ENCODE measurements around the gene TBC1D10A.

The TBC1D10A gene

DNA sequence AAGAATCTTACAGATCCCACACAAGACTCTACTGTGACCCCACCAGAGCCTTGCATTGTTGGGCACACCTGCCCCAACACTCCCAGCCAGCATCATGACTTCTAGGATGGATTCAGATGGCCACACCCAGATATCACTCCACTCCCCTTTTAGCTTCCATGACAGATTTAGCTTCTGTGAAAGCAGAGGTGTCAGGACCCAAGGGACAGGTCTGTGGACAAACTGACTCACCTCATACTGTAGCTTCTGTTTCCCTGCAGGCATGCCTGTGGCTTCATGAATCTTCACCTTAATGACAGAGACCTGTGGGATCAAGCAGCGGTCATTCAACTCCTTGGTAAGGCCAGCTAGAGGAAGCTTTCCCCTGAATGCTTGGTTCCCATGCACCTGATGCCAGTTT lies 8.5 kb upstream of the TBC1D10A start:
- no peak overlapping the region for H3K4me3 ChIP-seq (ENCODE audit: low read depth, low read length)
- H3K27me3 ChIP-seq (ENCODE audit: control insufficient read depth, insufficient read depth, low read length) = no peaks in the 10 kb centered on the region
- no peak overlapping the region for H3K9ac ChIP-seq
- H3K4me1 ChIP-seq = no peaks in the 10 kb centered on the region
- H3K4me2 ChIP-seq (ENCODE audit: low read length) = no peak overlapping the region
- no peak overlapping the region for H2AFZ ChIP-seq
- TF ChIP-seq, protein P1, sequence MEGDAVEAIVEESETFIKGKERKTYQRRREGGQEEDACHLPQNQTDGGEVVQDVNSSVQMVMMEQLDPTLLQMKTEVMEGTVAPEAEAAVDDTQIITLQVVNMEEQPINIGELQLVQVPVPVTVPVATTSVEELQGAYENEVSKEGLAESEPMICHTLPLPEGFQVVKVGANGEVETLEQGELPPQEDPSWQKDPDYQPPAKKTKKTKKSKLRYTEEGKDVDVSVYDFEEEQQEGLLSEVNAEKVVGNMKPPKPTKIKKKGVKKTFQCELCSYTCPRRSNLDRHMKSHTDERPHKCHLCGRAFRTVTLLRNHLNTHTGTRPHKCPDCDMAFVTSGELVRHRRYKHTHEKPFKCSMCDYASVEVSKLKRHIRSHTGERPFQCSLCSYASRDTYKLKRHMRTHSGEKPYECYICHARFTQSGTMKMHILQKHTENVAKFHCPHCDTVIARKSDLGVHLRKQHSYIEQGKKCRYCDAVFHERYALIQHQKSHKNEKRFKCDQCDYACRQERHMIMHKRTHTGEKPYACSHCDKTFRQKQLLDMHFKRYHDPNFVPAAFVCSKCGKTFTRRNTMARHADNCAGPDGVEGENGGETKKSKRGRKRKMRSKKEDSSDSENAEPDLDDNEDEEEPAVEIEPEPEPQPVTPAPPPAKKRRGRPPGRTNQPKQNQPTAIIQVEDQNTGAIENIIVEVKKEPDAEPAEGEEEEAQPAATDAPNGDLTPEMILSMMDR (IDR thresholded peaks at IDR 0.05) = no peak
- no peaks in the 10 kb centered on the region for H3K36me3 ChIP-seq (ENCODE audit: control insufficient read depth, insufficient read depth, low read length)
- H3K27ac ChIP-seq = no peak overlapping the region
- H3K9me3 ChIP-seq (ENCODE audit: control insufficient read depth, low read length) = no peaks in the 10 kb centered on the region
- no peaks in the 10 kb centered on the region for H3K79me2 ChIP-seq

DNA sequence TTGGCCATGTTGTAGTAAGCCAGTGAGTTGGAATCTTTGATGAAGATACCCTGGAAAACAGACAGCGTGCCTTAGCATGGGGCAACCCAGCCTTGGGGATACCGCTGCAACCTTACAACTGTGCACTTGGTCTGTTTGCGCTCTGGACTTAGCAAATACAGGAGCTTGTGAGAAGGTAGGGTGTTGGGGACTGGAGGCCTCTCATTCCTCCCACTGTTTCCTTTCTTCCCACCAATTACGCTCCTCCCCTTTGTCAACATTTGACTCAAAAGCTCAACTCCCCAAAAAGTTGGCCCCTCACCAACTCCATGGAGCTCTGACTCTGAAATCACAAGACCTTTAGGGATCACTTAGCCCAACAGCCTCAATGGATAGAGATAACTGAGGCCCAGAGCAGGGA lies 7.9 kb upstream of the TBC1D10A start:
- TF ChIP-seq, protein P1 (IDR thresholded peaks at IDR 0.05) = no peak
- no peak overlapping the region for H3K9ac ChIP-seq
- no peak overlapping the region for H3K4me3 ChIP-seq (ENCODE audit: low read depth, low read length)
- H3K4me1 ChIP-seq = no peaks in the 10 kb centered on the region
- no peak overlapping the region for H3K4me2 ChIP-seq (ENCODE audit: low read length)
- H3K27me3 ChIP-seq (ENCODE audit: control insufficient read depth, insufficient read depth, low read length) = no peaks in the 10 kb centered on the region
- H3K79me2 ChIP-seq = no peaks in the 10 kb centered on the region
- no peak overlapping the region for H3K27ac ChIP-seq
- no peak overlapping the region for H2AFZ ChIP-seq
- no peaks in the 10 kb centered on the region for H3K36me3 ChIP-seq (ENCODE audit: control insufficient read depth, insufficient read depth, low read length)
- no peaks in the 10 kb centered on the region for H3K9me3 ChIP-seq (ENCODE audit: control insufficient read depth, low read length)

- Histone ChIP-seq H3K4me1 (no peaks in the 10 kb centered on the region), H3K9me3 (ENCODE audit: control insufficient read depth, low read length) (no peaks in the 10 kb centered on the region), H2AFZ (no peak overlapping the region), H3K79me2 (no peaks in the 10 kb centered on the region), H3K27ac (no peak overlapping the region), H3K4me2 (ENCODE audit: low read length) (no peak overlapping the region), H3K9ac (no peak overlapping the region), H3K4me3 (ENCODE audit: low read depth, low read length) (no peak overlapping the region), H3K36me3 (ENCODE audit: control insufficient read depth, insufficient read depth, low read length) (no peaks in the 10 kb centered on the region), H3K27me3 (ENCODE audit: control insufficient read depth, insufficient read depth, low read length) (no peaks in the 10 kb centered on the region)
- TF ChIP-seq, protein P1 (IDR thresholded peaks at IDR 0.05) = no peak
Measured at GRCh38 chr22:30333707-30334087, 7.0 kb upstream of the TBC1D10A start.

DNA sequence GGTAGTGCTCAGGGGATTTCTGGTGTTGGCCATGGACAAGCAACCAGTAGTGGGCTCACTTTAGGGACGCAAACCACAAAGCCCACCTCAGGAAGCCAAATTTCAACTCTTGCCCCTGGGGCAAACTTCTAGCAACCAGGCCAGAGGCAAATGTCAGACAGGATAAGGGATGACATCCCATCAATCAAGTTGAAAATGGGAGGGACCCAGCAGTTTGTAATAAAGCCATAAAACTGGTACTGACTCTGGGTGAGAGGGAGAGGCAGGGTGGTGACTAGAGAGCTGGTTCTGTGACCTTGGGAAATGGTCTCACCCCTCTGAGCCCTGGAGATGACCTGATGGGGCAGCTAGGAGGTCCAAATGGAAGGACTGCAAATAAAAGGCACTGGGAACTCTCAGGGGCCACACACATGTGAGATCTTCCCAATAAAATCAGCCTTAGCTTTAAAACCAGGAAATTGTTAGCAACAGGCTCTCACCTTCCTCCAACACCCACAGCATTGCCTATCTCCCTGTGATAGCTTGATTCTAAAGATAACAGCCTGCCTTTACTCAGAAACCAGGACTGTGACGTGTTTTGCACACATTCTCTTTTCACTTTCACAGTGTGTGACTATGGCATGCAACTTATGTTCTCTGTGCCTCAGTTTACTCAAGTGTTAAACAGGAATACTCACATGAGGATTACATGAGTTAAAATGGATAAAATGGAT lies 6.4 kb upstream of the TBC1D10A start:
- H3K9ac ChIP-seq = no peak overlapping the region
- no peaks in the 10 kb centered on the region for H3K9me3 ChIP-seq (ENCODE audit: control insufficient read depth, low read length)
- no peak overlapping the region for H2AFZ ChIP-seq
- H3K27me3 ChIP-seq (ENCODE audit: control insufficient read depth, insufficient read depth, low read length) = no peaks in the 10 kb centered on the region
- no peak overlapping the region for H3K4me2 ChIP-seq (ENCODE audit: low read length)
- no peaks in the 10 kb centered on the region for H3K79me2 ChIP-seq
- no peak overlapping the region for H3K4me3 ChIP-seq (ENCODE audit: low read depth, low read length)
- TF ChIP-seq, protein P1 (IDR thresholded peaks at IDR 0.05) = no peak
- H3K27ac ChIP-seq = no peak overlapping the region
- H3K36me3 ChIP-seq (ENCODE audit: control insufficient read depth, insufficient read depth, low read length) = no peaks in the 10 kb centered on the region
- H3K4me1 ChIP-seq = no peaks in the 10 kb centered on the region

DNA sequence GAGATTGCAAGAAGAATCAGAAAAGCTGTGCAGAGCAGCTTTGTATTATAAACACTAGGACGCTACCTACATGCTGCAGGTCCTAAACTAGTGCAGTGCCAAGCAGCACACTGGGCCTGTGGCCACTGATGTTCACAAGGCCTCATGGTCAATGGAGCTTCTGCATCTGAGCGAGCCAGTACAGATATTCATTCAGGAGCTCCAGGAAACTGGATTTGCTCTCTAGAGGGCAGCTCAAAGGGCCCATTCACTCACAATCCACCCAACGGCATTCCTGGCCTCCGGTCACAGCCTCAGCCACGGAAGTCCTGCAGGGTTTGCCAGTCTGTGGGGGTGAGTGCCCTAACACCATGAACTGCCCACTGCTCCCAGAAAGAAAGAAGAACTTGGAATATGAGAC lies 5.8 kb upstream of the TBC1D10A start:
- Histone ChIP-seq H3K4me3 (ENCODE audit: low read depth, low read length) (no peak overlapping the region), H3K79me2 (no peaks in the 10 kb centered on the region), H3K4me2 (ENCODE audit: low read length) (no peak overlapping the region), H3K9ac (no peak overlapping the region), H3K27ac (no peak overlapping the region), H3K36me3 (ENCODE audit: control insufficient read depth, insufficient read depth, low read length) (no peaks in the 10 kb centered on the region), H3K9me3 (ENCODE audit: control insufficient read depth, low read length) (no peaks in the 10 kb centered on the region), H3K27me3 (ENCODE audit: control insufficient read depth, insufficient read depth, low read length) (no peaks in the 10 kb centered on the region), H3K4me1 (no peaks in the 10 kb centered on the region), H2AFZ (no peak overlapping the region)
- TF ChIP-seq, protein P1 (IDR thresholded peaks at IDR 0.05) = no peak

Measured in parathyroid adenoma (tissue), 2 donors.